GM12865 (cell line): ENCODE results near the gene SUN5.
"Not testable (repeated sequence)": the region's sequence is repeated elsewhere in the genome, so short reads cannot be mapped to it uniquely, and the experiment has no call there.

ENCODE experiments used
- DNase-seq: peaks from one replicate; pipeline ENCODE4 v3.0.0; 2010; ENCODE audit warnings: low read depth
- H3K4me3 ChIP-seq: 2 replicates; pipeline ENCODE4 v1.5.1; 2011; ENCODE audit warnings: mild to moderate bottlenecking, low read depth, low read length, control low read depth
- CTCF ChIP-seq: IDR thresholded peaks from 2 replicates; pipeline ENCODE4 v1.5.1; 2011; ENCODE audit warnings: low read length, control low read depth, low read depth, inconsistent platforms; ENCODE audit not compliant: insufficient read depth; ENCODE audit errors: missing control alignments

SUN5 gene

GRCh38 chr20:33004141-33004751 lies at the start of gene SUN5:
TSS of gene SUN5 (minus strand) at chr20:33004433. CDS start at chr20:33004340, 93 bp downstream.
- no peak for DNase-seq
- H3K4me3 ChIP-seq = no peak within 1 kb of the TSS
- TF ChIP-seq CTCF = no peak

GRCh38 chr20:33053291-33054106 lies 49.3 kb upstream of the SUN5 start, which contains the start of gene BPIFB3:
TSS of gene BPIFB3 (plus strand) at chr20:33053903. CDS start at chr20:33055436, 1,533 bp downstream.
- no peak for DNase-seq
- no peak within 1 kb of the TSS for H3K4me3 ChIP-seq
- no peak for TF ChIP-seq CTCF

- DNase-seq = no peak
- no peak overlapping the region for H3K4me3 ChIP-seq
- TF ChIP-seq CTCF = no peak
Measured at GRCh38 chr20:33051333-33051732, 47.1 kb upstream of the SUN5 start.

GRCh38 chr20:33046412-33046811 lies 42.2 kb upstream of the SUN5 start:
- TF ChIP-seq CTCF = no peak
- DNase-seq = no peak
- H3K4me3 ChIP-seq = no peak overlapping the region

- DNase-seq, H3K4me3 ChIP-seq: not testable (repeated sequence)
Measured at GRCh38 chr20:33045129-33045721, 41.0 kb upstream of the SUN5 start.

GRCh38 chr20:33043731-33044181 lies 39.5 kb upstream of the SUN5 start:
- H3K4me3 ChIP-seq = no peak overlapping the region
- no peak for DNase-seq
- TF ChIP-seq CTCF = no peak
